Stimulated activated naive CD8-positive, alpha-beta T cell treated with anti-CD3 and anti-CD28 coated beads, Interleukin-15, Interleukin-2, amounts not matched to agents 100 U/mL and 50 U/mL, for 24 hours (primary cell): ENCODE data around the gene ZNF616.
A peak's percentile ranks its signal among the peaks of the same experiment; 100 is the strongest.
"Not testable (repeated sequence)": the region's sequence is repeated elsewhere in the genome, so short reads cannot be mapped to it uniquely, and the experiment has no call there.

ENCODE experiments used
- ATAC-seq: fragments of 150-1000 bp; cut with Tn5 transposase; one replicate; pipeline ENCODE4 v1.10.0; 2021
- DNase-seq: peaks from one replicate; pipeline ENCODE4 v3.0.0; 2021

ZNF616 gene

DNA sequence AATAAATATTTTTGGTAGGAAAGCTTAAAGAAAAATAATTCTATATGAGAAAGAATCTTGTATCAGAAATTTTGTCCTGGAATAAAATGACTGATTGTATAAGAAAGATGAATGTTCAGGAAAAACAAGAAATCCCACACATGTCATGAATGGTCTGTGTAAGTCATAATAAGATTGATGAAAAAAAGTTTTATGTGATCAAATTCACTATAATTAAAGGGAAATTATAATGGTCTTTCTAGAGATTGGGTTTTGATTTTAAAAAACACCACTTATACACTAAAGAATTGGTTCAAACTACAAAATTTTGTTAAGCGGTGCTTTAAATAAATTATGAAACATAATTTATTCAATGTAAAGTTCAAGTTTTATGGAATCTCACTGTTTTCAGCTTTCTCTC, 37.0 kb downstream of the ZNF616 start:
- ATAC-seq = no peak

GRCh38 chr19:52101866-52102562, 37.7 kb downstream of the ZNF616 start:
- ATAC-seq = no peak
- DNase-seq = no peak

More for the DNA sequence above, 37.0 kb downstream of the ZNF616 start:
- DNase-seq = no peak

DNA sequence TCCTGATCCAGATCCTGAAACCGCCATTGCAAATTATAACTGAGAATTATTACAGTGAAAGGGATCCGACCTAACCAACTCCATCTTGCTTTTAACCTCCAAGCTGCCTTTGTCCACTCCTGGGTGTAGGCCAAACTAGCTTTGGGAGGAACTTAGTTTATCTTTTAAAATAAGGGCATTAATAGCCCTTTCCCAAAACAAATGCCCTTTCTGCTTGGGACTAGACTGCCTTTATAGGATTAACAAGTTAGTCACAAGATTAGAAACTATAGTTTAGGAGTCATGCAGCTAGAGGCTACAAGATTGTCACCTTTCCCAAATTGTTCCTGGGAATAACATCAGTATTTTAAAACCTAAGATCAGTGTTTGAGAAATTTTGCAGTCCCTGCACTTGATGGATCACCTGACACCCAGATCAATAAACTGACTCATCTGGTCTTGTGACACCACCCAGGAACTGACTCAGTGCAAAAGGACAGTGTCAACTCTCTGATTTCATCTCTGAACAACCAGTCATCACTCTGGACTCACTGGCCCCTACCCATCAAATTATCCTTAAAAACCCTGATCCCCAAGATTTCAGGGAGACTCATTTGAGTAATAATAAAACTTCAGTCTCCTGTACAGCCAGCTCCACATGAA, 40.1 kb downstream of the ZNF616 start:
- no peak for DNase-seq
- no peak for ATAC-seq

DNA sequence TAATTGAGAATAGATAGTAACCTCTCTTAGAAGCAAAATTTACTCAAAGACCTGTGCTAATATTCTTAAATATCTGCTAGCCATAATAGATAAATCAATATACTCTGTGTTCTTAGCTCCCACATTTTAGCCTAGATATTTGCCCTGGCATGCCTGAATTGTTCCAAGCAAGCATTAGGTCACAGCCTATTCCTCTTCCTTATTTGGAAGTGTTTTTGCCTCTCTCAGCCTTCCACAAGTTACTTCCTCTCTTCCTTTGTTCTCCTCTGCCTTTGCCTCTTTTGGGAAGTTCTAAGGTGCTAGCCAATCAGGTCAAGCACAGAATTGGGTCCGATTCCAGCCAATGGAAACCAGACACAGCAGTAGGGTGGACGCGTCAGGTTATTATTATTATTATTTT, 43.3 kb downstream of the ZNF616 start:
- not testable (repeated sequence) for DNase-seq, ATAC-seq

GRCh38 chr19:52095172-52096014, 44.3 kb downstream of the ZNF616 start, which contains the start of gene ZNF841:
ZNF841 (minus strand) TSS chr19:52095765; CDS start chr19:52084801, 10,964 bp downstream.
- ATAC-seq = peak; percentile 98
- DNase-seq = peak; percentile 89

DNA sequence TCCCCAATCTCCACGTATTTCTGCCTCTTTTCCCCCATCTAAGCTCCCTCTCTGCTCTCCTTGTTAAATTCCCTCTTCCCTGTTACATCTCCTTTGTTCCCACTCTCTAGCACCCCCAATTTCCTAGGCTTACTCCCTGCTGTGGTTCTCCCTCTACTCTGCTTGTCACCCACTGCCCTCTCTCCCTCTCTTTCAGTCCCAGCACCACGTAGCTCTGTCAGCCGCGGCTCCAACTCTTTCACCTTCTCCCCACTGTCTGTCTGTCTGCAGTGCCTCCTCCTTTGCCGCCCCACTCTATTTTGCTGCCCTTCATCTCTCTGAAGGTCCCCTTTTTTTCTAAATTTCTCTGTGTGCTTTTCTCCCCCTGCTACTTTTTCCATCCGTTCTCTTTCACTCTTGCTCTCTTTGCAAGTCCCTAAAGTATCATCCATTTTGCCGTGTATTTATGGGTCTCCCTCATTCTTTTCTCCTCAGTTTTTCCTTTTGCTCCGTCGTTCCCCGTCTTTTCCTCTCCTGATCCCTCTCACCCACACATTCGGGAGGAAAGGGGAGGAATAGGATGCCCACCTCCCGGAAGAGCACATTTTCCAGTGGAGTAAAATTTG, 45.1 kb downstream of the ZNF616 start:
- DNase-seq (no peak), ATAC-seq (no peak)

GRCh38 chr19:52086481-52086880, 53.3 kb downstream of the ZNF616 start:
- no peak for ATAC-seq
- no peak for DNase-seq

DNA sequence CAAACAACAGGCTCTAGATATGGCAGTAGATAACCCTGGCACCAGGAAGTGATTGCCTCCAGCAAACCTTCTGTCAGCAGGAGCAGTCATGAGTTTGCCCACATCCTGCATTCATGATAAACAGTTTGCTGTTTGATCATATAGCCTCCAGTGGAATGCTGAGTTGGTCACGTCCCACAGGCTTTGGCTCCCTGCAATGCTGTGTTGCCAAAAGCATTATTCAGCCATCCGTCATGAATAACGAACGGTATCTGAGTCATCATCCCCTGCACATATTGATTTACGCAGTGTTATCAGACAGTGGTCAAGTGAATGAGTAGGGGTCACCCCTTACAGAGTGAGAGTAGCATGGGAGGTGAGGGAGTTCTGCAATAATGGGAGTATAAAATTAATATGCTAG, 69.2 kb downstream of the ZNF616 start:
- DNase-seq (no peak), ATAC-seq (no peak)

DNA sequence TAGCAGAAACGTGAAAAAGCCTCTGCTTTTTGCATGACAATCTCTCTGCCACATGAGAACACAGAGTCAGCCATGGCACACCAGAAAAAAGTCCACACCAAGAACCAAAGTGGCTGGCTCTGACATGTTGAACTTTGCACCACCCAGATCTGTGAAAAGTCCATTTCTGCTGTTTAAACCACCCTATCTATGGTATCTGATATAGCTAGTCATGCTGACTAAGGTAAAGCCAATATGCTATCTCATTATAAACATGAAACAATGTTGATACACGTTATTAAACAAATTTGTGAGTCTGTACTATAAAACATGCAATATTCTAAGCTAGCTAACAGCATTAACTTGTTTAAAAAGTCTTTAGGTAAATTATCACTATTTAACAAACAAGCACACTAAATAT, 70.1 kb downstream of the ZNF616 start:
- DNase-seq (no peak), ATAC-seq (no peak)

DNA sequence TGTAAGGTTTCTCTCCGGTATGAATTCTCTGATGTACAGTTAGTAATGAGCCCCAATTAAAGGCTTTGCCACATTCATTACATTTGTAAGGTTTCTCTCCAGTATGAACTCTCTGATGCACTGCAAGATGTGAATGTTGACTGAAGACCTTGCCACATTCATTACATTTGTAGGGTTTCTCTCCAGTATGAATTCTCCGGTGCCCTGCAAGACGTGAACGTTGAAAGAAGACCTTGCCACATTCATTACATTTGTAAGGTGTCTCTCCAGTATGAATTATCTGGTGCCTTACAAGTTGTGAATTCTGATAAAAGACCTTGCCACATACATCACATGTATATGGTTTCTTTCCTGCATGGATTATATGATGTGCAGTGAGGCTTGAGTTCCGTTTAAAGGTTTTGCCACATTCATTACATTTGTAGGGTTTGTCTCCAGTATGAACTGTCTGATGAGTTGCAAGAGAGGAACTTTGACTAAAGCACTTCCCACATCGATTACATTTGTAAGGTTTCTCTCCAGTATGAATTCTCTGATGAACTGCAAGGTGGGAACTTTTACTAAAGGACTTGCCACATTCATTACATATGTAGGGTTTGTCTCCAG, 73.4 kb downstream of the ZNF616 start:
- DNase-seq (no peak), ATAC-seq (no peak)

GRCh38 chr19:52065399-52065798, 74.3 kb downstream of the ZNF616 start:
- ATAC-seq = no peak
- DNase-seq = no peak
